AG04449 (cell line): ENCODE measurements around the gene CDK19.
"Not testable (repeated sequence)": the region's sequence is repeated elsewhere in the genome, so short reads cannot be mapped to it uniquely, and the experiment has no call there.

Experiments used
- CTCF ChIA-PET: fragments of 350-600 bp; formaldehyde crosslinking; extraction: SDS; loops from one replicate; lab custom pipeline; 2021; ENCODE audit warnings: antibody characterized with exemption; lab: Yijun Ruan, JAX
- POLR2A ChIA-PET: fragments of 400-600, 350-600 bp; formaldehyde crosslinking; extraction: SDS; loops from one replicate; lab custom pipeline; 2020; ENCODE audit warnings: antibody characterized with exemption, inconsistent platforms; lab: Yijun Ruan, JAX
- DNase-seq: peaks from one replicate; pipeline ENCODE4 v3.0.0-alpha.2; 2010; ENCODE audit warnings: low read depth, low spot score
- H3K4me3 ChIP-seq: 2 replicates; pipeline ENCODE4 v1.5.1; 2011; ENCODE audit warnings: low read depth, mild to moderate bottlenecking, control low read depth, low read length
- TF ChIP-seq, protein P1 (sequence below): IDR thresholded peaks from one replicate; pipeline ENCODE4 v1.5.1; 2011; ENCODE audit warnings: mild to moderate bottlenecking, moderate library complexity, low read length, control low read depth, inconsistent platforms; ENCODE audit not compliant: insufficient read depth; ENCODE audit errors: missing control alignments

CDK19 gene

GRCh38 chr6:110809792-110810191 is 5.5 kb downstream of the CDK19 start:
- ChIA-PET POLR2A (no interaction called here), CTCF (no interaction called here)
- TF ChIP-seq, protein P1, sequence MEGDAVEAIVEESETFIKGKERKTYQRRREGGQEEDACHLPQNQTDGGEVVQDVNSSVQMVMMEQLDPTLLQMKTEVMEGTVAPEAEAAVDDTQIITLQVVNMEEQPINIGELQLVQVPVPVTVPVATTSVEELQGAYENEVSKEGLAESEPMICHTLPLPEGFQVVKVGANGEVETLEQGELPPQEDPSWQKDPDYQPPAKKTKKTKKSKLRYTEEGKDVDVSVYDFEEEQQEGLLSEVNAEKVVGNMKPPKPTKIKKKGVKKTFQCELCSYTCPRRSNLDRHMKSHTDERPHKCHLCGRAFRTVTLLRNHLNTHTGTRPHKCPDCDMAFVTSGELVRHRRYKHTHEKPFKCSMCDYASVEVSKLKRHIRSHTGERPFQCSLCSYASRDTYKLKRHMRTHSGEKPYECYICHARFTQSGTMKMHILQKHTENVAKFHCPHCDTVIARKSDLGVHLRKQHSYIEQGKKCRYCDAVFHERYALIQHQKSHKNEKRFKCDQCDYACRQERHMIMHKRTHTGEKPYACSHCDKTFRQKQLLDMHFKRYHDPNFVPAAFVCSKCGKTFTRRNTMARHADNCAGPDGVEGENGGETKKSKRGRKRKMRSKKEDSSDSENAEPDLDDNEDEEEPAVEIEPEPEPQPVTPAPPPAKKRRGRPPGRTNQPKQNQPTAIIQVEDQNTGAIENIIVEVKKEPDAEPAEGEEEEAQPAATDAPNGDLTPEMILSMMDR: no peak
- DNase-seq: no peak
- no peak overlapping the region for H3K4me3 ChIP-seq

- CTCF ChIA-PET: interaction anchor here (0.8 kb wide), 1 partner anchor 9 kb away, joined by 3 read pairs; no protein-coding TSS in a partner anchor
- DNase-seq, H3K4me3 ChIP-seq, POLR2A ChIA-PET: not testable (repeated sequence)
Observed at GRCh38 chr6:110802175-110802574, 13.1 kb downstream of the CDK19 start.

DNA sequence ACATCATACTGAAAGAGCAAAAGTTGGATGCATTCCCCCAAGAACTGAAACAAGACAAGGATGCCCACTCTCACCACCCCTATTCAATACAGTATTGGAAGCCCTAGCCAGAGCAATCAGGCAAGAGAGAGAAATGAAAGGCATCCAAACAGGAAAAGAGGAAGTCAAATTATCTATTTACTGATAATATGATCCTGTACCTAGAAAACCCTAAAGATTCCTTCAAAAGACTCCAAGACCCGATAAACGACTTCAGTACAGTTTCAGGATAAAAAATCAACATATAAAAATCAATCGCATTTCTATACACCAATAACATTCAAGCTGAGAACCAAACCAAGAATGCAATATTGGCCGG is 14.5 kb downstream of the CDK19 start:
- H3K4me3 ChIP-seq: no peak overlapping the region
- no peak for DNase-seq
- ChIA-PET CTCF (no interaction called here), POLR2A (no interaction called here)
- TF ChIP-seq, protein P1: no peak

GRCh38 chr6:110800196-110800838 is 15.0 kb downstream of the CDK19 start:
- ChIA-PET CTCF (no interaction called here), POLR2A (no interaction called here)
- H3K4me3 ChIP-seq: no peak overlapping the region
- TF ChIP-seq, protein P1: no peak
- no peak for DNase-seq

DNA sequence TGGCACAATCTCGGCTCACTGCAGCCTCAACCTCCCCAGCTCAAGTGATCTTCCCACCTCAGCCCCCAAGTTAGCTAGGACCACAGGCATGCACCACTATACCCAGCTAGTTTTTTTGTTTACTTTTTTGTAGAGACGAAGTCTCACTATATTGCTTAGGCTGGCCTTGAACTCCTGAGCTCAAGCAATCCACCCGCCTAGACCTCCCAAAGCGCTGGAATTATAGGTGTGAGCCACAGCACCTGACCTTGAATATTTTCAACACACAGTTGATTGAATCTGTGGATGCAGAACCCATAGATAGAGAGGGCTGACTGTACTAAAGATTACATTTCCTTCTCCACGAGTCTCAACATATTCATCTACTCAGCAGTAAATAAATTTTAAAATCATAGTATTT is 15.6 kb downstream of the CDK19 start:
- POLR2A ChIA-PET: no interaction called here
- TF ChIP-seq, protein P1: no peak

GRCh38 chr6:110799189-110799588 is 16.1 kb downstream of the CDK19 start:
- TF ChIP-seq, protein P1: no peak
- ChIA-PET POLR2A (no interaction called here), CTCF (no interaction called here)
- no peak overlapping the region for H3K4me3 ChIP-seq
- DNase-seq: no peak

More for the DNA sequence above, 15.6 kb downstream of the CDK19 start:
- H3K4me3 ChIP-seq: no peak overlapping the region
- CTCF ChIA-PET: no interaction called here
- DNase-seq: no peak

GRCh38 chr6:110795271-110795670 is 20.0 kb downstream of the CDK19 start:
- no peak for DNase-seq
- H3K4me3 ChIP-seq: no peak overlapping the region
- ChIA-PET CTCF (no interaction called here), POLR2A (interaction anchor here (0.6 kb wide), 1 partner anchor 11 kb away, joined by 3 read pairs; no protein-coding TSS in a partner anchor)
- TF ChIP-seq, protein P1: no peak
